ENCODE data around the gene NTM. TPM values are rescaled to one million over a fixed set of nuclear protein-coding genes. Genes with fewer than 3 reads are reported as not detected.

NTM gene
- total and polyA plus RNA-seq, 2 of the 8 experiments (the other 6 are each of a cell fraction or from before 2014, with no cell fraction given), result 13.4 to 20.0 TPM

GRCh38 chr11:132022733-132023478 is 652.5 kb downstream of the NTM start (continued):
- TF ChIP-seq, protein P1, sequence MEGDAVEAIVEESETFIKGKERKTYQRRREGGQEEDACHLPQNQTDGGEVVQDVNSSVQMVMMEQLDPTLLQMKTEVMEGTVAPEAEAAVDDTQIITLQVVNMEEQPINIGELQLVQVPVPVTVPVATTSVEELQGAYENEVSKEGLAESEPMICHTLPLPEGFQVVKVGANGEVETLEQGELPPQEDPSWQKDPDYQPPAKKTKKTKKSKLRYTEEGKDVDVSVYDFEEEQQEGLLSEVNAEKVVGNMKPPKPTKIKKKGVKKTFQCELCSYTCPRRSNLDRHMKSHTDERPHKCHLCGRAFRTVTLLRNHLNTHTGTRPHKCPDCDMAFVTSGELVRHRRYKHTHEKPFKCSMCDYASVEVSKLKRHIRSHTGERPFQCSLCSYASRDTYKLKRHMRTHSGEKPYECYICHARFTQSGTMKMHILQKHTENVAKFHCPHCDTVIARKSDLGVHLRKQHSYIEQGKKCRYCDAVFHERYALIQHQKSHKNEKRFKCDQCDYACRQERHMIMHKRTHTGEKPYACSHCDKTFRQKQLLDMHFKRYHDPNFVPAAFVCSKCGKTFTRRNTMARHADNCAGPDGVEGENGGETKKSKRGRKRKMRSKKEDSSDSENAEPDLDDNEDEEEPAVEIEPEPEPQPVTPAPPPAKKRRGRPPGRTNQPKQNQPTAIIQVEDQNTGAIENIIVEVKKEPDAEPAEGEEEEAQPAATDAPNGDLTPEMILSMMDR (IDR thresholded peaks at IDR 0.05; ENCODE audit: control extremely low read depth in 1 of 3, insufficient read depth in 1 of 3, low read depth in 1 of 3, low read length in 3 of 3), result no peak
- no peak for TF ChIP-seq ATF3 (IDR thresholded peaks at IDR 0.05; ENCODE audit: insufficient read depth, low read depth, low read length)
